NCI-H2081 (cell line): ENCODE measurements around the gene XPA.
"Not testable (repeated sequence)": the region's sequence is repeated elsewhere in the genome, so short reads cannot be mapped to it uniquely, and the experiment has no call there.

Experiments
- DNase-seq, 2 experiments: peaks; one replicate each; lab custom pipeline; 2025; lab: John Stamatoyannopoulos, UW

Gene XPA

GRCh38 chr9:97703437-97704344 lies 6.6 kb upstream of the XPA start:
- DNase-seq: peak; percentile 53 to 76

- DNase-seq: not testable (repeated sequence)
Observed at GRCh38 chr9:97699824-97700223, 2.7 kb upstream of the XPA start.

GRCh38 chr9:97699281-97699680 lies 2.1 kb upstream of the XPA start:
- not testable (repeated sequence) for DNase-seq

- DNase-seq: no peak
Observed at GRCh38 chr9:97698865-97699264, 1.7 kb upstream of the XPA start.

GRCh38 chr9:97697837-97698236 lies 697 bp upstream of the XPA start:
- DNase-seq: no peak

GRCh38 chr9:97695995-97696802 lies 941 bp downstream of the XPA start:
- no peak for DNase-seq

- no peak for DNase-seq
Observed at GRCh38 chr9:97695390-97695789, 1.8 kb downstream of the XPA start.

- DNase-seq: no peak
Observed at GRCh38 chr9:97694769-97695168, 2.4 kb downstream of the XPA start.

GRCh38 chr9:97689401-97690180 lies 7.5 kb downstream of the XPA start:
- no peak for DNase-seq

GRCh38 chr9:97688654-97689053 lies 8.5 kb downstream of the XPA start:
- DNase-seq: no peak

GRCh38 chr9:97682242-97682641 lies 14.9 kb downstream of the XPA start:
- DNase-seq: no peak

GRCh38 chr9:97675655-97676054 lies 21.5 kb downstream of the XPA start:
- no peak for DNase-seq

GRCh38 chr9:97673922-97674321 lies 23.2 kb downstream of the XPA start:
- peak in 1 of 2 experiments; percentile 31 for DNase-seq

- DNase-seq: no peak
Observed at GRCh38 chr9:97672403-97672802, 24.7 kb downstream of the XPA start.

- no peak for DNase-seq
Observed at GRCh38 chr9:97670586-97670985, 26.6 kb downstream of the XPA start.

- no peak for DNase-seq
Observed at GRCh38 chr9:97668485-97668884, 28.7 kb downstream of the XPA start.

- DNase-seq: no peak
Observed at GRCh38 chr9:97666907-97667686, 30.0 kb downstream of the XPA start.

GRCh38 chr9:97665742-97666141 lies 31.4 kb downstream of the XPA start:
- no peak for DNase-seq

GRCh38 chr9:97660847-97661246 lies 36.3 kb downstream of the XPA start:
- no peak for DNase-seq

GRCh38 chr9:97660340-97660739 lies 36.8 kb downstream of the XPA start:
- DNase-seq: no peak

GRCh38 chr9:97659771-97660170 lies 37.4 kb downstream of the XPA start:
- no peak for DNase-seq
